Activated CD8-positive, alpha-beta memory T cell treated with anti-CD3 and anti-CD28 coated beads, Interleukin-2, amount 50 U/mL, for 24 hours (primary cell): Measurements from ENCODE around the gene BFSP1.

ENCODE experiments used
- DNase-seq: peaks from one replicate; pipeline ENCODE4 v3.0.0-alpha.2; 2020; ENCODE audit errors: extremely low read depth

BFSP1 gene

GRCh38 chr20:17520583-17520982 lies 10.6 kb downstream of the BFSP1 start:
- no peak for DNase-seq

- DNase-seq, result no peak
Measured at GRCh38 chr20:17519606-17520285, 11.4 kb downstream of the BFSP1 start.

GRCh38 chr20:17518339-17519052 lies 12.7 kb downstream of the BFSP1 start:
- DNase-seq, result no peak

GRCh38 chr20:17515053-17515452 lies 16.1 kb downstream of the BFSP1 start:
- DNase-seq, result no peak

GRCh38 chr20:17513939-17514338 lies 17.2 kb downstream of the BFSP1 start:
- no peak for DNase-seq

GRCh38 chr20:17511401-17511800 lies 19.8 kb downstream of the BFSP1 start:
- DNase-seq, result no peak

- no peak for DNase-seq
Measured at GRCh38 chr20:17510548-17510947, 20.6 kb downstream of the BFSP1 start.

GRCh38 chr20:17508756-17509155 lies 22.4 kb downstream of the BFSP1 start:
- no peak for DNase-seq

GRCh38 chr20:17507531-17507930 lies 23.6 kb downstream of the BFSP1 start:
- DNase-seq, result no peak

GRCh38 chr20:17507032-17507431 lies 24.1 kb downstream of the BFSP1 start:
- DNase-seq, result no peak

- DNase-seq, result peak; percentile 51
Measured at GRCh38 chr20:17505636-17506517, 25.3 kb downstream of the BFSP1 start.

- DNase-seq, result no peak
Measured at GRCh38 chr20:17504898-17505635, 26.1 kb downstream of the BFSP1 start.

GRCh38 chr20:17504066-17504897 lies 26.9 kb downstream of the BFSP1 start:
- no peak for DNase-seq

GRCh38 chr20:17503301-17504065 lies 27.7 kb downstream of the BFSP1 start:
- DNase-seq, result no peak

- no peak for DNase-seq
Measured at GRCh38 chr20:17502105-17502504, 29.1 kb downstream of the BFSP1 start.

GRCh38 chr20:17501701-17502100 lies 29.5 kb downstream of the BFSP1 start:
- DNase-seq, result no peak

- no peak for DNase-seq
Measured at GRCh38 chr20:17500826-17501225, 30.4 kb downstream of the BFSP1 start.

- DNase-seq, result no peak
Measured at GRCh38 chr20:17500271-17500670, 30.9 kb downstream of the BFSP1 start.

GRCh38 chr20:17499041-17499440 lies 32.1 kb downstream of the BFSP1 start:
- DNase-seq, result no peak

GRCh38 chr20:17498641-17499040 lies 32.5 kb downstream of the BFSP1 start:
- DNase-seq, result no peak
